ENCODE data around the gene DDX60. TPM values are rescaled to one million over a fixed set of nuclear protein-coding genes. Genes with fewer than 3 reads are reported as not detected.
"Not testable (repeated sequence)": the region's sequence is repeated elsewhere in the genome, so short reads cannot be mapped to it uniquely, and the experiment has no call there.

The DDX60 gene
- total and polyA plus RNA-seq, 2 donors (not counting 3 experiments of a cell fraction or from before 2014, with no cell fraction given): 3.8 to 9.3 TPM

DNA sequence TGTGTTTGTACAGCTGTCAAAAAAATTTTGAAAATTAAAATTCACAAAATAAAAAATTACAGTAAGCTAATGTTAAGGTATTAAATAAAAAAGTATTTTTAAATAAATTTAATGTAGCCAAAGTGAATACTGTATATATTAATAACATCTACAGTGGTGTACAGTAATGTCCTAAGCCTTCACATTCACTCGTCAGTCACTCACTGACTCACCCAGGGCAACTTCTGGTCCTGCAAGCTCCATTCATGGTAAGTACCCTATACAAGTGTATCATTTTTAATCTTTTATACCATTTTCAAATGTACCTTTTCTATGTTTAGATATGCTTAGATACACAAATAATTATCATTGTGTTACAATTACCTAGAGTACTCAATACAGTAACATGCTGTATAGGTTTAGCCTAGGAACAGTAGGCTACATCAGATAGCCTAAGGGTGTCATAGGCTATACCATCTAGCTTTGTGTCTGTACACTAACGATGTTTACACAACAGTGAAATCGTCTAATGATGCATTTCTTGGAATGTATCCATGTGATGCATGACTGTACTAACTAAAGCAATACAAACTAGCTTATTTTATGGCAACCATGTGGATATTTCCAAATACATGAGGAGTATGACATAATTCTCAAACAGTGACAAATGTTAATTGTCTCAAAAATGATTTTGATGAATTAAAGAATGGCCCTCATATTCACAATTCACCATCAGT, 13.7 kb downstream of the DDX60 start:
- H2AFZ ChIP-seq (ENCODE audit: low read depth, low read length): no peak overlapping the region
- no peaks in the 10 kb centered on the region for H3K9me3 ChIP-seq (replicated peaks; ENCODE audit: control insufficient read depth, insufficient read depth, low read length)
- FAIRE-seq (no peak), DNase-seq (ENCODE audit: low read depth, low spot score) (peak; percentile 39)
- no peaks in the 10 kb centered on the region for H4K20me1 ChIP-seq (replicated peaks; ENCODE audit: control insufficient read depth, extremely low read depth, insufficient read depth, low read length)
- no peaks in the 10 kb centered on the region for H3K9me1 ChIP-seq (replicated peaks; ENCODE audit: control insufficient read depth, extremely low read depth, insufficient read depth, low read length)
- POLR2A ChIA-PET: no interaction called here
- no peaks in the 10 kb centered on the region for H3K27me3 ChIP-seq (ENCODE audit: control insufficient read depth in 2 of 2, insufficient read depth in 2 of 2, low read length in 2 of 2)
- no peaks in the 10 kb centered on the region for H3K79me2 ChIP-seq (ENCODE audit: control insufficient read depth, insufficient read depth, low read length)
- TF ChIP-seq POLR2AphosphoS5 (IDR thresholded peaks at IDR 0.05; ENCODE audit: insufficient read depth, low read depth, low read length) (peak; percentile 19), EZH2 (IDR thresholded peaks at IDR 0.05; ENCODE audit: borderline replicate concordance, low read depth, low read length, severe bottlenecking) (no peak), FOS (IDR thresholded peaks at IDR 0.05; ENCODE audit: borderline replicate concordance, insufficient read depth, low read length) (no peak)
- no TSS peak for BruUV-seq (replicated peaks)
- intact Hi-C loops (cut with micrococcal nuclease) (no loop called here), dilution Hi-C loops (cut with MboI; ENCODE audit: extremely low pct_ligation_motif_present, low sequenced_read_pairs) (no loop called here)
- no peaks in the 10 kb centered on the region for H3K36me3 ChIP-seq (ENCODE audit: control insufficient read depth in 2 of 2, extremely low read depth in 1 of 2, insufficient read depth in 2 of 2, low read length in 2 of 2)
- H3K4me2 ChIP-seq (ENCODE audit: insufficient read depth, low read length): no peak overlapping the region
- no peak overlapping the region for H3K9ac ChIP-seq (replicated peaks; ENCODE audit: extremely low read depth, insufficient read depth, low read length)
- no peak overlapping the region for H3K27ac ChIP-seq (ENCODE audit: insufficient read depth, low read depth, low read length)
- no peaks in the 10 kb centered on the region for H3K4me1 ChIP-seq (ENCODE audit: control insufficient read depth, extremely low read depth, insufficient read depth, low read length)
- H3K4me3 ChIP-seq (replicated peaks in 1 of 3; ENCODE audit: insufficient read depth in 1 of 3, low read depth in 1 of 3, low read length in 3 of 3): no peak overlapping the region
- CTCF ChIA-PET: interaction anchor here (1.2 to 3.2 kb wide), 7 partner anchors 9 to 617 kb away, joined by 3 to 10 read pairs (median 4); partner anchors contain the start of gene DDX60

DNA sequence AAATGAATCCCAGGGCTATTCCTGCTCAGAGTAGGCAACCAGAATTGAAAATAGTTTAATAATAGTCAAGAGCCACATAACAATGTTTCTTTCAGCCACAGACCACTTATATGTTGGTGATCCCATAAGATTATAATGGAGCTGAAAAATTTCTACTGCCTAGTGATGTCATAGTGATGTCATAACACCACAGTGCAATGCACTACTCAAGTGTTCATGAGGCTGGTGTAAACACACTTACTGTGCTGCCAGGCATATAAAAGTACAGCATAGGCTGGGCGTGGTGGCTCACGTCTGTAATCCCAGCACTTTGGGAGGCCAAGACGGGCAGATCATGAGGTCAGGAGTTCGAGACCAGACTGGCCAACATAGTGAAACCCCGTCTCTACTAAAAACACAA, 15.1 kb downstream of the DDX60 start:
- H3K27ac ChIP-seq (ENCODE audit: insufficient read depth, low read depth, low read length); DNase-seq (ENCODE audit: low read depth, low spot score); H3K36me3 ChIP-seq (ENCODE audit: control insufficient read depth in 2 of 2, extremely low read depth in 1 of 2, insufficient read depth in 2 of 2, low read length in 2 of 2); intact Hi-C loops (cut with micrococcal nuclease); H3K79me2 ChIP-seq (ENCODE audit: control insufficient read depth, insufficient read depth, low read length); H2AFZ ChIP-seq (ENCODE audit: low read depth, low read length); H3K9ac ChIP-seq (replicated peaks; ENCODE audit: extremely low read depth, insufficient read depth, low read length); POLR2A ChIA-PET; FAIRE-seq; H3K9me3 ChIP-seq (replicated peaks; ENCODE audit: control insufficient read depth, insufficient read depth, low read length); dilution Hi-C loops (cut with MboI; ENCODE audit: extremely low pct_ligation_motif_present, low sequenced_read_pairs); H3K4me1 ChIP-seq (ENCODE audit: control insufficient read depth, extremely low read depth, insufficient read depth, low read length); H3K4me3 ChIP-seq (replicated peaks in 1 of 3; ENCODE audit: insufficient read depth in 1 of 3, low read depth in 1 of 3, low read length in 3 of 3); H3K27me3 ChIP-seq (ENCODE audit: control insufficient read depth in 2 of 2, insufficient read depth in 2 of 2, low read length in 2 of 2); H3K4me2 ChIP-seq (ENCODE audit: insufficient read depth, low read length); BruUV-seq (replicated peaks); H3K9me1 ChIP-seq (replicated peaks; ENCODE audit: control insufficient read depth, extremely low read depth, insufficient read depth, low read length); H4K20me1 ChIP-seq (replicated peaks; ENCODE audit: control insufficient read depth, extremely low read depth, insufficient read depth, low read length): not testable (repeated sequence)
- CTCF ChIA-PET: interaction anchor here (2.2 kb wide), 1 partner anchor 120 kb away, joined by 5 read pairs; no protein-coding TSS in a partner anchor
- peak; percentile 8 for TF ChIP-seq JUN (IDR thresholded peaks at IDR 0.05; ENCODE audit: borderline replicate concordance, insufficient read depth, insufficient read length, low read depth)

Data from endothelial cell of umbilical vein (primary cell).